Neural cell (in vitro differentiated cells): ENCODE data around the gene OR2J3.
"Not testable (repeated sequence)": the region's sequence is repeated elsewhere in the genome, so short reads cannot be mapped to it uniquely, and the experiment has no call there.

ENCODE experiments used
- CTCF ChIP-seq: fragments of 450-650 bp; IDR thresholded peaks from 2 replicates; pipeline ENCODE4 v1.5.1; 2014; ENCODE audit warnings: antibody characterized with exemption, mild to moderate bottlenecking, moderate library complexity; ENCODE audit not compliant: poor library complexity, severe bottlenecking
- EP300 ChIP-seq: fragments of 450-650 bp; conservative IDR thresholded peaks from 2 replicates; pipeline ENCODE4 v1.6.1; 2014; ENCODE audit warnings: antibody characterized with exemption, mild to moderate bottlenecking, moderate library complexity; ENCODE audit not compliant: poor library complexity, severe bottlenecking
- EZH2 ChIP-seq: fragments of 200-600, 300-800 bp; shearing (Covaris generic), sonication (generic); IDR thresholded peaks from 2 replicates; pipeline ENCODE4 v1.6.1; 2014; ENCODE audit warnings: antibody characterized with exemption, low read length, borderline replicate concordance, mild to moderate bottlenecking; ENCODE audit not compliant: insufficient read depth, poor library complexity, severe bottlenecking
- MXI1 ChIP-seq: fragments of 450-650 bp; conservative IDR thresholded peaks from 2 replicates; pipeline ENCODE4 v1.6.1; 2014; ENCODE audit warnings: antibody characterized with exemption, mild to moderate bottlenecking; ENCODE audit not compliant: poor library complexity, severe bottlenecking
- POLR2AphosphoS5 ChIP-seq: IDR thresholded peaks from 2 replicates; pipeline ENCODE4 v1.6.1; 2012
- RAD21 ChIP-seq: fragments of 450-650 bp; conservative IDR thresholded peaks from 2 replicates; pipeline ENCODE4 v1.6.1; 2014; ENCODE audit warnings: antibody characterized with exemption, mild to moderate bottlenecking, moderate library complexity
- REST ChIP-seq: IDR thresholded peaks from 2 replicates; pipeline ENCODE4 v1.6.1; 2012; ENCODE audit warnings: borderline replicate concordance
- SMC3 ChIP-seq: fragments of 450-650 bp; conservative IDR thresholded peaks from 2 replicates; pipeline ENCODE4 v1.6.1; 2014; ENCODE audit warnings: antibody characterized with exemption, mild to moderate bottlenecking, moderate library complexity; ENCODE audit not compliant: poor library complexity
- TAF1 ChIP-seq: IDR thresholded peaks from 2 replicates; pipeline ENCODE4 v1.6.1; 2012; ENCODE audit warnings: low read depth

- not testable (repeated sequence) for TF ChIP-seq CTCF, TAF1, RAD21, EP300, EZH2, POLR2AphosphoS5, SMC3, MXI1, REST
Measured at GRCh38 chr6:29159922-29160321, 52.1 kb downstream of the OR2J3 start.
